Type B pancreatic cell (in vitro differentiated cells): Measurements from ENCODE around the gene GFOD1. TPM values are rescaled to one million over a fixed set of nuclear protein-coding genes. Genes with fewer than 3 reads are reported as not detected.

Experiments used
- DNase-seq: peaks from one replicate; pipeline ENCODE4 v3.0.0; 2021; ENCODE audit warnings: mixed read lengths; ENCODE audit not compliant: unreplicated experiment; ENCODE audit errors: extremely low spot score
- H3K27ac Mint-ChIP-seq: 2 replicates; pipeline ENCODE4 v1.8.0; 2021; ENCODE audit warnings: mild to moderate bottlenecking, mixed read lengths
- H3K27me3 Mint-ChIP-seq: 2 replicates; pipeline ENCODE4 v1.8.0; 2021; ENCODE audit warnings: mixed read lengths
- H3K36me3 Mint-ChIP-seq: 2 replicates; pipeline ENCODE4 v1.8.0; 2021; ENCODE audit warnings: mixed read lengths
- H3K4me1 Mint-ChIP-seq: one replicate; pipeline ENCODE4 v1.8.0; 2021; ENCODE audit warnings: mixed read lengths; ENCODE audit not compliant: unreplicated experiment
- H3K4me3 Mint-ChIP-seq: 2 replicates; pipeline ENCODE4 v1.8.0; 2021; ENCODE audit warnings: mild to moderate bottlenecking, mixed read lengths
- H3K9me3 Mint-ChIP-seq: 2 replicates; pipeline ENCODE4 v1.8.0; 2021; ENCODE audit warnings: mixed read lengths
- total RNA-seq: library from RNA; stranded (reverse); gene quantifications from 2 replicates; pipeline ENCODE4 v1.2.1, GENCODE V29; 2021; ENCODE audit warnings: low replicate concordance
- TF ChIP-seq, protein P1 (sequence below): fragments of 200-600 bp; sonication (generic); conservative IDR thresholded peaks from 2 replicates; pipeline ENCODE4 v1.5.0; 2021; ENCODE audit warnings: antibody characterized with exemption, mild to moderate bottlenecking

GFOD1 gene
- total RNA-seq, 1 donor from 2014 or later = 4.8 TPM

DNA sequence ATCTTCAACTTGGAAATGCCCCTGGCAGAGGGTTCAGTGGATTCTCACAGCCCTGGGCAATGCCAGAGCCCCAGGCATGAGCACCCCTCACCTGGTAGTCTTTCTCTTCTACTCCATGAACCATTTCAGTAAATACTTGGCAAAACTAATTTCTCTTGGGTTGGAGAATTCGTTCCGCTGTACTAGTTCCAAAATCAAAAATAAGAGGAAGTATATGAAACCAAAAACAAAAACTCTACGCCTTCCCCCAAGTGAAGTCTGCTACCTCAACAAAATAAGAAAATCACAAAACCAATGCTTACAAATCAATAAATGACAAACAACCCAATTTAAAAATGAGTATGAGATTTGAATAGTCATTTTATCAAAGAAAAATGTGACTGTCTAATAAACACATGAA lies 12.6 kb downstream of the GFOD1 start:
- Mint-ChIP-seq H3K27me3 (no peaks in the 10 kb centered on the region), H3K4me1 (no peaks in the 10 kb centered on the region), H3K9me3 (no peaks in the 10 kb centered on the region), H3K4me3 (no peak overlapping the region), H3K27ac (no peak overlapping the region), H3K36me3 (no peaks in the 10 kb centered on the region)
- no peak for DNase-seq
- TF ChIP-seq, protein P1, sequence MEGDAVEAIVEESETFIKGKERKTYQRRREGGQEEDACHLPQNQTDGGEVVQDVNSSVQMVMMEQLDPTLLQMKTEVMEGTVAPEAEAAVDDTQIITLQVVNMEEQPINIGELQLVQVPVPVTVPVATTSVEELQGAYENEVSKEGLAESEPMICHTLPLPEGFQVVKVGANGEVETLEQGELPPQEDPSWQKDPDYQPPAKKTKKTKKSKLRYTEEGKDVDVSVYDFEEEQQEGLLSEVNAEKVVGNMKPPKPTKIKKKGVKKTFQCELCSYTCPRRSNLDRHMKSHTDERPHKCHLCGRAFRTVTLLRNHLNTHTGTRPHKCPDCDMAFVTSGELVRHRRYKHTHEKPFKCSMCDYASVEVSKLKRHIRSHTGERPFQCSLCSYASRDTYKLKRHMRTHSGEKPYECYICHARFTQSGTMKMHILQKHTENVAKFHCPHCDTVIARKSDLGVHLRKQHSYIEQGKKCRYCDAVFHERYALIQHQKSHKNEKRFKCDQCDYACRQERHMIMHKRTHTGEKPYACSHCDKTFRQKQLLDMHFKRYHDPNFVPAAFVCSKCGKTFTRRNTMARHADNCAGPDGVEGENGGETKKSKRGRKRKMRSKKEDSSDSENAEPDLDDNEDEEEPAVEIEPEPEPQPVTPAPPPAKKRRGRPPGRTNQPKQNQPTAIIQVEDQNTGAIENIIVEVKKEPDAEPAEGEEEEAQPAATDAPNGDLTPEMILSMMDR = no peak

DNA sequence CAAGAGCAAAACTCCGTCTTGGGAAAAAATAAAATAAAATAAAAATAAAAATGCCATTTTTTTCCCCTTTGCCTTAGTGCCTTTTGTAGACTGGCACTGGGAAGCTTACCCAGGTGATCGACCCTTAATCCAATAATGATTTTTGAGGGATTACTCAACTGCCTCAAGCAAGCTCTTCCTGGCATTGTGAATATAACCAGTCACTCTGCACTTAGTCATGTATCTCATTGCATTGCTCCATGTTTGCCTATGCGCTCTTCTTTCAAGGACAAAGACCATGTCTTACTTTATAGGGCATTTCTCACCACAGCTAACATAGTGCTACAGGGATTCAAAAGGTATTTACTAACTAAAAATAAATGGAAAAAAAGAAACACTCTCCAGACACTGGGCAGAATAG lies 13.0 kb downstream of the GFOD1 start:
- H3K27ac Mint-ChIP-seq = no peak overlapping the region
- no peak overlapping the region for H3K4me3 Mint-ChIP-seq
- TF ChIP-seq, protein P1 = no peak
- H3K27me3 Mint-ChIP-seq = no peaks in the 10 kb centered on the region
- H3K9me3 Mint-ChIP-seq = peaks cover 2% of the 10 kb centered on the region
- no peak for DNase-seq
- H3K36me3 Mint-ChIP-seq = peaks cover 1% of the 10 kb centered on the region
- no peaks in the 10 kb centered on the region for H3K4me1 Mint-ChIP-seq

DNA sequence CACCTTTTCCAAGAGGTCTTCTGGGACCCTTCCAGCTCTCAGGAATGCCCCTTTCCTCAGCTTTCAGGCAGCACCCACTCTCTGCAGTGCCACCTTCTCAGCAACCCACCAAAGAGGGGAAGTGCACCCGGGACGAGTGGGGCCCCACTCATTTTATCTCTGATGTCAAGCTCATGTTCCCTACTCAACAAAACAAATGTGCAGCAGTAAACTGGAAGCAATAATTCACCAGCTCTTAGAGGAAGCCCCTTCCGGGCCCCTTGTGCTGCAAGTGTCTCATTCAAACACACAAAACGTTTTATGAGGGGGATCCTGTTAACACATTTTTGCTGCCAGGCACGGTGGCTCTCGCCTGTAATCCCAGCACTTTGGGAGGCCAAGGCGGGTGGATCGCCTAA lies 13.6 kb downstream of the GFOD1 start:
- TF ChIP-seq, protein P1 = no peak
- H3K4me1 Mint-ChIP-seq = no peaks in the 10 kb centered on the region
- no peak overlapping the region for H3K27ac Mint-ChIP-seq
- H3K4me3 Mint-ChIP-seq = no peak overlapping the region
- peaks cover 4% of the 10 kb centered on the region for H3K36me3 Mint-ChIP-seq
- peaks cover 6% of the 10 kb centered on the region for H3K9me3 Mint-ChIP-seq
- DNase-seq = no peak
- no peaks in the 10 kb centered on the region for H3K27me3 Mint-ChIP-seq

DNA sequence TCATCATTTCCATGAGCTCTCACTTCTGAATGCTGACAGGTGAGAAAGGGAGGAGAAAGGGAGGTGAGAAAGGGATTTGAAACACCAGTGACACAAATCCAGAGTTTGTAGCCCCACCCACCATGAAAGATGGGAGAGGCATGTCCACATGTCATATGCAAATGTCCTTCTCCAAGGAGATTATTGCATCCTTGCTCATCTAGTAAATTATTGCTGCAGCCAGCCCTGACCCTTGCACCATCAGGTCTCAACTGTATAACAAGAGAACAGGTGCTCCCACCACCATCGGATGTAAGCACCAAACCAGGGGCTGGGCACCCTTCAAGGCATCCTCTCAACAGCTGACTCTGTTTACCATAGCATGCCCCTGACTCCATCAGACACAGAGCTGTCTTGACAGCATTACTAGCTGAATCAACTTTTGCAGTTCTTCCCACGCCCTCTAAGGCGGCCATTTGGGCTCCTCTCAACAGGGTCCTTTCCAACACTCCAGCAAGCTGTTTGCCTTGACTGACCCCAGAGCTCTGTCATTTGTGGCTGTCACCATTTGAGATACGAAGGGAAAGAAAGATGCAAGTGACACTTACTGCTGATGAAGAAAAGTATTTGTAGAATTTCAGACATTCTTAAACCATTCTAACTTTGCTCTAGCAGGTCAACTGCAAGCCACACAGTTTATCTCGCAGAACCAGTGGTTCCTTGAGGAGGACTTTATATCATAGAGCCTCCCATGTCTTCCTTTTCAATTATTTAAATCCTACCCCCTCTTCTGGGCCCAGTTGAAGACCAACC lies 14.2 kb downstream of the GFOD1 start:
- no peaks in the 10 kb centered on the region for H3K27me3 Mint-ChIP-seq
- peaks cover 6% of the 10 kb centered on the region for H3K9me3 Mint-ChIP-seq
- H3K36me3 Mint-ChIP-seq = peaks cover 4% of the 10 kb centered on the region
- no peaks in the 10 kb centered on the region for H3K4me1 Mint-ChIP-seq
- DNase-seq = no peak
- TF ChIP-seq, protein P1 = no peak
- H3K27ac Mint-ChIP-seq = no peak overlapping the region
- H3K4me3 Mint-ChIP-seq = no peak overlapping the region

DNA sequence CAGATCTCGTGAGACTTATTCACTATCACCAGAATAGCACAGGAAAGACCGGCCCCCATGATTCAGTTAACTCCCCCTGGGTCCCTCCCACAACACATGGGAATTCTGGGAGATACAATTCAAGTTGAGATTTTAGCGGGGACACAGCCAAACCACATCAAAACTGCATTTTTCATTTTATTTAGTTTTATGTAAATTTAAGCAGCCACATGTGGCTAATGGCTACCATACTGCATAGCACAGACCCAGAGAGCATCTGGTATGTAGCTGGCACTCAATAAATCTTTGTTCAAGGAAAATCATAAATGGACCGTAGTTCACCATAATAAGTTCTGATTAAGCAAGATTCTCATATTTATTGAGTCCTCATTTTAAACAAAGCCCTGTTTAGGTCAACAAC lies 15.3 kb downstream of the GFOD1 start:
- H3K9me3 Mint-ChIP-seq = peaks cover 6% of the 10 kb centered on the region
- H3K4me1 Mint-ChIP-seq = no peaks in the 10 kb centered on the region
- no peaks in the 10 kb centered on the region for H3K27me3 Mint-ChIP-seq
- H3K27ac Mint-ChIP-seq = no peak overlapping the region
- TF ChIP-seq, protein P1 = no peak
- peaks cover 4% of the 10 kb centered on the region for H3K36me3 Mint-ChIP-seq
- no peak overlapping the region for H3K4me3 Mint-ChIP-seq
- no peak for DNase-seq
